Activated T-cell treated with anti-CD3 and anti-CD28 coated beads, Interleukin-2, amount 50 U/mL, for 48 hours (primary cell): ENCODE data around the gene ZFAND3.

Experiments used
- DNase-seq, 2 experiments: peaks; one replicate each; pipeline ENCODE4 v3.0.0-alpha.2; 2020

ZFAND3 gene

DNA sequence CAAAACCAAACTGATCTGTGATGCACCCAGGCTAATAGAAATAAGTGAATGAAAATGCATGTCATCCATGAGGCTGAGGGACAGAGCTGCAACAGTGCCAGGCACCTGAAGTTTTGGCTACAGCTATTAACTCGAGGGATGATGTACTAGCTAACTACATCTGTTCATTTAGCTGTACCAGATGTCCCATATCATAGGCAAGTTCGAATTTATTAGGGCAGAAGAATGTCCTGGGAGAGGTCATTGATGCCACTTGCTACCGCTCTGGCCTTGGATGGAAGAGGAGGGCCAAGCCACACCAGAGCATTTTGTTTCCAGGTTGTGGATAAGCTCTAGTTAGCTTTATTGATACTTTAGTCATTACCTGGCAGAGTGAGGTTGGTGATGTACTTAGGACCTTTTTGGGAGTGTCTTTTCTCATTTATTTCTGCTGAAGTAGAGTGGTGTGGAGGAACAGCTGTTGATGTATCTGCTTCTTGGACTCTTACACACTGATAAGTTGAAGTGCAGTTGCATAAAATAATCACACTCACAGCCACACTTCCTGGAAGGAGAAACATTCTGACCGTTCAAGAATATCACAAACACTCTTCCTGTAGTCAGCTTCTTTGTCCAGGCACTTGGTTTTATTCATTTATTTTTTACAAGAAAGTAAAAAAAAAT lies 8.2 kb downstream of the ZFAND3 start:
- DNase-seq = no peak

DNA sequence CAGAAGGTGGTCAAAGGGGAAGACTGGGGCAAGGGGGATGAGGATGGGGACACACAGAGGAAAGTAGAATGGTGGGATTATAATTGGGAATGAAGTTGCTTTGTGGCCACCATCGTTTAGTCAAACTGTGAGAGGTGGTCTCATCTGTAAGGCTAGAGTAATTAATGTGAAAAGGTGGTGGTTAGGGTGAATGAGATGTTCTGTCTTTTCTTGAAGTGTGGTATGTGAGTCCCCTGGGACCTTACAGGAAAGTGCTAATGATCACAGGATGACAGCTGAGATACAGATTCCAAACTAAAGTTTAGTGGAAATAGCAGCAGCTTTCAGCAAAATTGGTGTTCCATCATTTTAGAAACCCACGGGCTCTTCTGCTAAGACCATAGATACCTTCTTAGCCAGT lies 10.7 kb downstream of the ZFAND3 start:
- no peak for DNase-seq

DNA sequence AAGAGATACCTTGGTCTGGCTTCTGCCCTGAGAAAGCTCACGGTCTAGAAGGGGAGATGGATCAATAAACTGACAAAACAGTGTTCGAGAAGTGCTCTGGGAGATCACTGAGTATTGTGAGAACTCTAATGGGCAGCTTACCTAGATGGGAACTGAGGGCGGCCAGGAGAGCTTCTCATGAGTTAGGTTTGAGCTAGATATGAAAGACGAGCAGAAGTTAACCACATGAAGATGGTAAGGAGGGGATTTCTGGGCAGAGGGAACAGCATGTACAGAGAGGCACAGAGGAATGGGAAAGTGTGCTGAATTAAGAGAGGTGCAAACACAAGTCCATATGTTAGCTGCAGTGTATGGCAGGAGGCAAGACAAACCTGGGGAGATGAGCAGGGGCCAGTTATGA lies 11.9 kb downstream of the ZFAND3 start:
- no peak for DNase-seq

DNA sequence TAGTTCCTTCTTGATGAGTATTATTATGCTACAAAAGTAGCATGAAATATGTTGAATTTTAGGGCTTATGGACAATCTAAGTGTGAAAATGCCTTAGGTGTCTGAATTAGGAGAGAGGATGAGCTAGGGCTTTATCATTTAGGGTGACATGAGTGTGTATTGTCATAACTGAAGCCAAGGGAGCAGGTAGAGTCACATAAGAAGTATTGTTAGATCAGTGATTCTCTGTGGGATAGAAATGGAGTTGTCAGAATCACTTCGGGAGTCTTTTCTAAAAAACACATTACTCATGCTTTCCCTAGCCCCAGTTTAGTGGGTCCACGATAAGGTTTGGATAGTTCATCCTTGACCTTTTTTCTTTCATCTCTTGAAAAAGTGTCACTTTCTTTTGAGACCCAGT lies 16.4 kb downstream of the ZFAND3 start:
- no peak for DNase-seq

DNA sequence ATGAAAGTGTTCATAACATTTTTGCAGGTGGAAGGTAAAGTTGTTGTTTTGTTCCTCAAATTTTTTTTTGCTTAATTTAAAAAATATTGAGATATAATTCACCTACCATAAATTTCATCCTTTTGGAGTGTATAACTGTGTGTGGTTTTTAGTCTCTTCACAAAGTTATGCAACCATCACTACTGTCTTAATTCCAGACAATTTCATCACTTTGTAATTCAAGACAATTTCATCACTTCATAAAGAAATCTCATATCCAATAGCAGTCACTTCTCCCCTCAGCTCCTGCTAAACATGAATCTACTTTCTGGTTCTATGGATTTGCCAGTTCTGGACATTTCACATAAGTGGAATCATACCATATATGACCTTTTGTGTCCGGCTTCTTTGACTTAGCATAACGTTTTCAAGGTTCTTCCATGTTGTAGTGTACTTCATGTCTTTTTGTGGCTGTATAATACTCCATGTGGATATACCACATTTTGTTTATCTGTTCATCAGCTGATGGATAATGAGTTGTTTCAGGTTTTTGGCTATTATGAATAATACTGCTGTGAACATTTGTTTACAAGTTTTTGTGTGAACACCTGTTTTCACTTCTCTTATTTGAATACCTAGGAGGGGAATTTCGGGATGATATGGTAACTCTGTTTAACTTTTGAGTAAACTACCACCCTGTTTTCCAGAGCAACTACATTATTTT lies 18.8 kb downstream of the ZFAND3 start:
- no peak for DNase-seq

DNA sequence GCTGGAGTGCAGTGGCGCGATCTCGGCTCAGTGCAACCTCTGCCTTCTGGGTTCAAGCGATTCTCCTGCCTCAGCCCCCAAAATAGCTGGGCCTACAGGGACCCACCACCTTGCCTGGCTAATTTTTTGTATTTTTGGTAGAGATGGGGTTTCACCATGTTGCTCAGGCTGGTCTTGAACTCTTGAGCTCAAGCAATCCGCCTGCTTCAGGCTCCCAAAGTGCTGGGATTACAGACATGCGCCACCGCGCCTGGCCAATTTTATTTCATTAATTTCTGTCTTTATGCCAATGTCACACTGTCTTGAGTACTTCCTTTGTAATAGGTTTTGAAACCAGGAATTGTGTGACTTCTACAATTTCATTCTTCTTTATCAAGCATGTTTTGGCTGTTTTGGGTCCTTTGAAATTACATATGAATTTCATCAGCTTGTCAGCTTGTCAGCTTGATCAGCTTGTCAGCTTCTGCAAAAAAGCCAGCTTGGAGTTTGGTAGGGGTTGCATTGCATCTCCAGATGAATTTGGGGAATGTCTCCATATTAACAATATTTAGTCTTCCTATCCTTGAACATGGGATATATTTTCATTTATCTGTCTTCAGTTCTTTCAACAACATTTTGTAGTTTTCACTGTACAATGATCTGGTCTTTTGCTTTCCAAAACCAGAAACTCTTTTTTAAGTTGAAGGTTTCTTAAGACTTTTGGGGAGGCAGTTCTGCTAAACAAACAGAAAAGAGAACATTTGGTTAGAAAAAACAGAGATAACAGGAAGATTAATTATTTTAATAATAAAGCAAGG lies 20.8 kb downstream of the ZFAND3 start:
- DNase-seq = no peak

DNA sequence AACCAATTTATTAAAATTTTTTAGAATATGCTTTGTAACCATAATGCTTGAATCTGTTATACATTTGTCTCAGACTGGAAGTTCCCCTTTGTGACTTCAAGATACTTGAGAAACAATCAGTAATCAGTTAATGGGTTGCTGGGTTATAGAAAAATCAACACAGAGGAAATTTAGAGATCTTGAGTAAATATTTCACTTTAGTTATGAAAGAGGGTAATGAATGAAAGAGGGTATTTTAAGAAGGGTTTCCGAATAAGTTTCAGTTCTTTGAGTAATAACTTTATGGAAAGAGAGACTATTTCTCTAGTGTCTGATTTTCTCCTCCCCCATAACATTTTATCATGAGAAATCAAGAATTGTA lies 21.4 kb downstream of the ZFAND3 start:
- no peak for DNase-seq

DNA sequence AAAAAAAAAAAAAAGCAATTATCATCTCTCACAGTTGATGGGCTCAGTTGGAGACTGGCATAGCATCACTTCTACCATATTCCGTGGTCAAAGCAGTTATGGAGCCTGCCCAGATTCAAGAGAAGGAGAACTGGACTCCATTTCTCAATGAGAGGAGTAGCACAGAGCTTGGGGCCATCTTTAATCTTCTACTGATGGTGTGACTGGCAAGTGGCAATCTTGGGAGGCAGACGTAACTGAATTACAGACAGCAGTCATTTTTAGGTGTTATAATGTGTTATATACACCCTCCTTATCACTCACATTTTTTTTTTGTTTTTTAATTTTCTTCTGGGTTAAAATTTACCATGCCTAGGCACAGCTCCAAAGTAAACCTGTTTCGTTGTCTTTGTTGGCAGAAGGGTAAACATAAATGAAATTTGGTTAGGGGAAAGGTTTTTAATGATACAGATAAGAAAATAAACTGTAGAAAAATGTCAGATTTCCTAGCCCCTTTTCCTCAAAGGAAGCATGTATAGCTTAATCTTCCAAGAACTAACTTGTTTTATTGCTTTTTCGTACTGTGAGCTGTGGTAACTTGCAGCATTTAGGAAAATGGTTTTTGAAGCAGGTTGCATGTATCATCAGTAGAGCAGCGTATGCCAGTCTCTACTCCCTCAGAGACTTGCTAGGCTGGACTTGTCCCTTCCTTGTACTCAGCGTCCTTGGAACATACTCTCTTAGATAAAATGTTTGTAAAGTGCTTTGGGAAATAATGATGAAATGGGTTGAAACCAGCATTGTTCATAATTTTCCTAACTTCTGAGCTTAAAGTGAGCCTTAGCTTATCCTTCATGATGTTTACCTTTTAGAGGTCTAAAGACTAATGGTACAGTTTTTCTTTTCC lies 25.7 kb downstream of the ZFAND3 start:
- DNase-seq = no peak

DNA sequence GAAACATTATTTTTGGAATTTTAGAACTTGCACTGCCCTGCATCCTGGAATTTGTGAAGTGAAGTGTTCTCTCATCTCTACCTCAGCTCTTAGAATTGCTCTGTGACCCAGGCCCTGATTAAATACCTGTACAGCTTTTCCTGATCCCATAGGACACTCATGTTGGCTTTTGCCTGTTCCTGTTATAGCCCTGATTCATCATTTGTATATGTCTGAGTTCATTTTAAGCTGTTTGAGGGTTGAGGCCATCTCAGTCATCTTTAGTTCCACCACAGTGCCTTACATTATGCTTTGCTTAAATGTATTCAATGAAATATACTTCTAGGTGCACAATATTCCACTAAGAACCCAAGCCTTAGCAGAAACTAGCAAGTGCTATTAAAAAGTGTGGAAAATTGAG lies 26.4 kb downstream of the ZFAND3 start:
- no peak for DNase-seq

DNA sequence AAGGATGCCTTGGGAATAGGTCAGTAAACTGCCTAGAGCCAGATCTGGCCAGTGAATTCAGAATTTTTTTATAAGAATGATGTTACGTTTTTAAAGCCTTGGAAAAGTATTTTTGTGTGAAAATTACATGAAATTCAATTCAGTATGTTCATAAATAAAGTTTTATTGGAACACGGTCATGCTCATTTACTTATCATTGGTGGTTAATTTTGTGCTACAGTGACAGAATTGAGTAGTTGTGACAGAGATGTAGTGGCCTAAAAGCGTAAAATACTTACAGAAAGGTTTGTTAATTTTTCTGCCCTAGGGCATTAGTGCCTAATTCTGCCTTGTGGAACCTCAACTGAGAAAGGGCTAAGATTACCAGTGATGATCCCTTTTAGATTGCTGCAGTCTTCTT lies 28.2 kb downstream of the ZFAND3 start:
- no peak for DNase-seq

DNA sequence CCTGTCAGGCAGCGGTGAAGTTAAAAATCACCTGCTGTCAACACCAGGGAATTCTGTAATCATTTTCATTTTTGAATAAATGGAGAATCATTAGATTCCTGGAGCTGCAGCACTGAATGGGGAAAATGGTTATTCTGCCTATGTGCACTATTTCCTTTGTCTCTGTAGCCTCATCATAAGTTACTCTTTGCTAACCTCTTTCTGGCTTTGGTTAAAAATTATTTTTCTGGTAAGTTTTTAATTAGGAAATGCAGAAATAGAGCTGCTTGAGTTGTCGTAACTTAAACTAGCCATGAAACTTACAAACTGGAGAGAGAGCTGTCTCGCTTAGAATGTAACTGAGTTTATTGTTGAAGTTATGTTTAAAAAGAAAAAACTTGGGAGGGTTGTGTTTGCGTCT lies 28.8 kb downstream of the ZFAND3 start:
- no peak for DNase-seq

DNA sequence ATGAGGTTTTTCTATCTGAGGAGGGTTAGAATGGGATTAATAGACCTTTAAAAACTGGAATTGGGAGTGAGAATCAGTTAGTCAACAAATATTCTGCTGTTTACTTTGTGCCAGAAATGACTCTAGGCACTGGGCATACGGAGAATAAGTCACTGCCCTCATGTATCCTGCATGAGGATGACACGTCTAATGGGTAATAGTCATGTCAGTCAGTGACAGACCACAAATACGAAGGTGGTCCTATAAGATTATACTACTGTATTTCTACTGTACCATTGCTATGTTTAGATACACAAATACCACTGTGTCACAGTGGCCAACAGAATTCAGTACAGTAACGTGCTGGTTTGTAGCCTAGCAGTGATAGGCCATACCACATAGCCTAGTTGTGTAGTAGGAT lies 30.7 kb downstream of the ZFAND3 start:
- DNase-seq = no peak

DNA sequence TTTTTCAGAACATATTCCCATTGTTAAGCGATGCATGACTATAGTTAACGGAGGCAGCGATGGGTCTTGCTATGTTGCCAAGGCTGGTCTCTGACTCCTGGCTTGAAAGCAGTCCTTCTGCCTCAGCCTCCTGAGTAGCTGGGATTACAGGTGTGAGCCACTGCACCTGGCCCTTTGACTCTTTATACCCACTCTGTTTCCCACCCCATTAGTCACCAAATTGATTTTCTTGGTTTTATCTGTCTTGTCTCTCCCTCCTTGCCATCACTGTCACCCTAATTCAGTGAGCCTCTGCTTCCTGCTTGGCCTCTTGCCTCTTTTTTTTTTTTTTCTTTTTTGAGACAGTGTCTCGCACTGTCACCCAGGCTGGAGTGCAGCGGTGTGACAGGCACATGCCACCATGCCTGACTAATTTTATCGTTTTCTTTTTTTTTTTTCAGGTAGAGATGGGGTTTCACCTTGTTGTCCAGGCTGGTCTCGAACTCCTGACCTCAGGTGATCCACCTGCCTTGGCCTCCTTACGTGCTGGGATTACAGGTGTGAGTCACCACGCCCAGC lies 31.3 kb downstream of the ZFAND3 start:
- DNase-seq = no peak

DNA sequence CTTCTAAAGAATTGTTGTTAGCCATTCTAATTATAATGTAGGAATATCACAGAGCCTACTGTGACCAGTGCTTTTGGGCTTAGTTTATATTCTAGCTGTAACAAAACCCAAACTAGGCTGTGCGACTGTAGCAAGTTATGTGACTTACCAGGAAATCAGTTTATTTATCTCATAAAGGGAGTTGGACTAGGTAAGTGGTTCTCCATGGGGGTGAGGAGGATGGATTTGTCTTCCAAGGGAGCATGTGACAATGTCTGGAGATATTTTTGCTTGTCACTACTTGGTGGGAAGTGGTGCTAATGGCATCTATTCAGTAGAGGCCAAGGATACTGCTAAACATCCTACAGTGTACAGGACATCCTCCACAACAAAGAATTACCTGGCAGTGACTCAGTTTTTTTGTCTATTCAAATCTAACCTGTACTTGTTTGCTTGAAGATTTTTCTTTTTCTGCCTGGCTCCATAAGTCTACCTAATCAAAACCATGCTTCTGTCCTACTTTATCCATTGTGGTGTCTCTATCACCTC lies 32.5 kb downstream of the ZFAND3 start:
- DNase-seq = no peak

DNA sequence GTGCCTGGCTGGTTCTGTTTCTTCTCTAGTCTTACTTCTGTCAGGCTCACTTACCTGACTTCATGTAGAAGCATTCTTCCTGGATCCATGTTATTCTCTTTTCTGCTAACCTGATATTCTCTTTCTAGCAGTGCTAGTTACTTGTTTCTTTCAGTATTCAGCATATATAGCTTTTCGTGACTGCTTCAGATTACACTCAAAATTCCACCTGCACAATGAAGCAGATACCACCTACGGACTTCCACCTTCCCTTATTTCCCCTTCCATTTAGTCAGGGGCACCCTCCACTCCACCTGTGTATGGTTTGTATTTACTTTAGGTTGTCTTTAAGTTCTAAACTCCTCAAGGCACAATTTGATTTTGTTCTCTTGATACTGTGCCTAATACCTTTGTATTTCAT lies 36.8 kb downstream of the ZFAND3 start:
- DNase-seq = no peak

DNA sequence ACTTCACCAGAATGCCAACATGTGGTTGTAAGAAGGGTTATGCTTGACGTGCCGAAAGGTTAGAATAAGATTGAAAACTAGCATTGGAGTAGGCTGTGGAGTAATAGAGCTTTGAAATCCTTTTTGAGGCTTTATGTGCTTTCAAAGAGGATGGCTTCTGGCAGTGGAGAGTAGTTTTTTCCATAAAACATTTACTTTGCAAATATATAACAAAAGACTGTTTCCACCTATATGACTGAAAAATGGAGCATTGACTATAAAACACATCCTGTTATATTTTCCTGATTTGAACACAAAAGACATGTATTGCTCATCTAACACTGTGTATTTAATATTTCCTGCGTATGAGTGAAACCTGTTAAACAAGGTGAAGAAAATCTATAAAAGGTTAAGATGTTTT lies 38.8 kb downstream of the ZFAND3 start:
- DNase-seq = no peak

DNA sequence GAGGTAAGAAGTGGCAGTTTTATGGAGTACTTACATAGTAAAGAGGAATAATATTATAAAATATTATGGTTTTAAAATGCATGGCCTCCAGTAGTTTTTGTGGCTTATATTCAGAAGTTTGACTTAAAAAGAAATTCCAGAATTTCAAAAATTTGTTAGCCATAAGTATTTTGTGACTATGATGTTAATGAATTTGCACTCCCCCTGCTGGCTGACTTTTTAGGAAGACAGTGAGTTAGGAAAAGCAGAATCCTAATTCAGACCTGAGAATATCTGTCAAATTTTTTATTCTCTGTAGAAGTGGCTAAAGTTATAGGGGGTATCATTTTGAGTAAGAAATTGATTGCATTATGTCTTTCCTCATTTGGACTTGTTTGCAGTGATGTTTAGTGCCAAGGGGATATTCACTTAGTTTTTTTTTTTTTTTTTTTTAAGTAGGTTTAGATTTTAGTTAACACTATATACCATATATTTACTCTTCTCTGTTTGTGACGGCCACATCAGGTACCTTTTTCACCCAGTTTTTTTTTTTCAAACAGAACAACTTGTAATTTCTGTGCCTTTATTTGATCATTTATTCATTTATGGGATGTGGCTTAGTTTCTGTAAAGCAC lies 40.8 kb downstream of the ZFAND3 start:
- no peak for DNase-seq

DNA sequence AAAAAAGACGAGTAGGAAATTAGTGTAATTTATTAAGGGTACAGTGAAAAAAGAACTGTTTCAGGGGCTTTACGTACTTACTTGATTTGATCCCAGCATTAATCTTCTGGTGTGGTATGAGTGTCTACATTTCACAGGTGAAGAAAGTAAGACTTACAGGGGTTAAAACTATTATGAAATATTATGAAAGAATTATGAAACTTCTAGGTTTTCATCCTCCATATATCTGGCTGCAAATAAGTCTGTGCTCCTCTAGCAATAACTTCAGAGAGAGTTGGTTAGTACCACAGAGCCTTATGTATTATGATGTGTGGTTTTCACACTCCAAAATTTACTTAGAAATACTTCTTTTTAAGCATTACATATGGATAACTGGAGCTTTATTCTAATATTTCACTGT lies 41.9 kb downstream of the ZFAND3 start:
- DNase-seq = no peak

DNA sequence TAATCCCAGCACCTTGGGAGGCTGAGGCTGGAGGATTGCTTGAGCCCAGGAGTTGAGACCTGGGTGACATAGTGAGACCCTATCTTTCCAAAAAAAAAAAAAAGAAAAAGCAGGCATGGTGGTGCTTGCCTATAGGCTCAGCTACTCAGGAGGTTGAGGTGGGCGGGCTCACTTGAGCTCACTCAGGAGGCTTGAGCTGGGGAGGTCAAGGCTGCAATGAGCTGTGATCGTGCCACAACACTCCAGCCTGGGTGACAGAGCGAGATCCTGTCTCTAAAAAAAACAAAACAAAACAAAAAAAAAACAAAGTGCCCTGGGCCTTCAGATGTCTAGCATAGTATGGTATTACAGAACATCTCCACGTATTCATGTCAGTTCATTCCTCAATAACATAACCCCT lies 42.9 kb downstream of the ZFAND3 start:
- DNase-seq = no peak

DNA sequence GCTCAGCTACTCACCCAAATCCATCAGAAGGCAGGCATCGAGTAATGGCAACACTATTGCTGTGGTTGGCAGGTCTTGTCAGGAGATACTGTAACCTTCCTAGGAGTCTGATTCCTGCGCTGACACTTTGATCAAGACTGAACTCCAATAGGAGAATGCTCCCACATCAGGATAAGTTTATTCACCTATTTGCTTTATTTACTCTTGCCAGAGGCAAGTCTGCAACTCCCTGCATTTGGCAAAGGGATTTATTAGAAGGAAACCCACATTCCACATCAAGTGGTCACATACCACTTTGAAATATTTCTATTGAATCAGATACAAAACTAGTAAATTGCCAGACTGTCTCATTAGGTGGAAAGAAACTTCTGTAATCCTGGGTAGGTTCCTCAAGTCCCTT lies 43.5 kb downstream of the ZFAND3 start:
- no peak for DNase-seq

DNA sequence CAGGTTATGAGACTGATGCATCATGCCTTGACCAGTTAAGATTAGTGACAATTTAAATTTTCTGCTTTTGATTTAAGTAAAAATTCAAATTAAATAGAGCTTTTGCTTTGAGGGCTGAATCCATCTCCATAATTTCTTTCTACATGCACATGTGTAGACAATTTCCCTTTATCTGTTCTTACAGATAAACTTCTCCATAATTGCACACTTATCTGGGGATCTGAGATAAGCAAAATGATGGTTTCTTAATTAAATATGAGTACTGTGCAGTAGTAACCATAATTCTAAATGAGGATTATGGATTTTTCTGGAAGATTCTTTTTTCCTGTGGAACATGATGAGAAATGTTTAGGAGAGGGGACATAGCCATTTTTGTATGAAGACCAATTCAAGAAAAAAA lies 44.7 kb downstream of the ZFAND3 start:
- DNase-seq = no peak

DNA sequence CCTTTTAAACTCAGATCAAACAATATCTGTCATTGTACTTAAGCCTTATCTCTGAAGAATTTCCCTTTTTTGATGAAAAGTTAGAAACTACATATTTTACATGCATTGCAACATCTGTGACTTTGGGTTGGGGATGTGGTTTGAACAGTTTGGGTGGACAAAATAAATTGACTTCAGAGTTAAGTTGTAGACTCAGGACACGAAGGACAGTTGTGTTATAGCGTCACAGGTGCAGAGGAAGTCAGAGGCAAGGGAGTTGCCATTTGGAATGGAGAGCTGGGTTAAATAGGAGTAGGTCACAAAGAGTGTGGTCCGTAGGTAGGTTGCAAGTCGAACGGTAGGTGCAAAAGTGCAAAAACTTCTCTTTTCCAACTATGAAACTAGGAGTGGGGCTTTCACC lies 46.0 kb downstream of the ZFAND3 start:
- no peak for DNase-seq
